GM19025 (cell line): ENCODE data around the gene METTL25B.
"Not testable (repeated sequence)": the region's sequence is repeated elsewhere in the genome, so short reads cannot be mapped to it uniquely, and the experiment has no call there.

ENCODE experiments used
- ATAC-seq: cut with Tn5 transposase; IDR thresholded peaks from one replicate; pipeline ENCODE4 v1.9.1; 2021; ENCODE audit warnings: mild to moderate bottlenecking, low read depth, moderate library complexity; ENCODE audit not compliant: unreplicated experiment

METTL25B gene

GRCh38 chr1:156746728-156747631 is 18.7 kb downstream of the METTL25B start:
- ATAC-seq = no peak

DNA sequence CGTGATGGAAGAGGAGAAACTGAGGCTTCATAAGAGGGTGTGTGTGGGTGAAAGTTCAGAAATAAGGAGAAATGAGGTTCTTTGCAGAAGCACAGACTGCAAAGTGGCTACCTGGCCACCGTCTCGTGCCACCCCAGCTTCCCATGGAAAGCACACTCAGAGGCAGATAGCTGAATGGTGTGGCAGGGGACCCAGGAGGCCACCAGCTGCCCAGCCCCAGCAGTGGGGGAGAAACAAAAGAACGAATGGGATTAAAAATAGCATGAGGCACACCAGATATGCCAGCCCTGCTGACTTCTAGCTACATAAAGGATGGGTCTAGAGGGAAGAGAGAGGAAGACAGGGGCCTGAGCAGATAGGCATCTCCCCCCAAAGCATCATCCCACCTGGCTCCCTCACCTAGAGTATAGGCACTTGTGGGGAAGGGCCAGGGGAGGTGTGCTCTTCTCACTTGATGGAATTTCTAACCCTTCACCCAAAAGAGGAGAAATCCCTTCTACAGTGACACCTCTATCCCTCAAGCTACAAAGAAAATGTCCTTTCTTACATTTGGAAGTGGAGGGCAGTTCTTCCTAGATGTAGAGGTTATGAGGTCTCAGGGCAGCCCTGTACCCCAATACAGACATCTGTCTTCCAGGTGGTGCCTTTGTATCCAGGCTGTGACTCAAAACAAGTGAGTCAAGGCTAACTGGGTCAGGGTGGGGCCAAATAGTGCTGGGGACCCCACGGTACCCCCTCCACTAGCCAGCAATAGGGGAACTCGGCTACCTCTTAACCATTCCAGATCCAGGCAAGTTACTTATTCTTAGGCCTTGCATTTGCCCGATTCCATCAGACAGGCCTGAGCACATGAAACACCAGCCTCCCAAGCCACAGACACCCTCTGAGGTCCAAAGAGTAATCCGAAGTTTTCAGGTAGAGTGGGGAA is 19.7 kb downstream of the METTL25B start:
- no peak for ATAC-seq

DNA sequence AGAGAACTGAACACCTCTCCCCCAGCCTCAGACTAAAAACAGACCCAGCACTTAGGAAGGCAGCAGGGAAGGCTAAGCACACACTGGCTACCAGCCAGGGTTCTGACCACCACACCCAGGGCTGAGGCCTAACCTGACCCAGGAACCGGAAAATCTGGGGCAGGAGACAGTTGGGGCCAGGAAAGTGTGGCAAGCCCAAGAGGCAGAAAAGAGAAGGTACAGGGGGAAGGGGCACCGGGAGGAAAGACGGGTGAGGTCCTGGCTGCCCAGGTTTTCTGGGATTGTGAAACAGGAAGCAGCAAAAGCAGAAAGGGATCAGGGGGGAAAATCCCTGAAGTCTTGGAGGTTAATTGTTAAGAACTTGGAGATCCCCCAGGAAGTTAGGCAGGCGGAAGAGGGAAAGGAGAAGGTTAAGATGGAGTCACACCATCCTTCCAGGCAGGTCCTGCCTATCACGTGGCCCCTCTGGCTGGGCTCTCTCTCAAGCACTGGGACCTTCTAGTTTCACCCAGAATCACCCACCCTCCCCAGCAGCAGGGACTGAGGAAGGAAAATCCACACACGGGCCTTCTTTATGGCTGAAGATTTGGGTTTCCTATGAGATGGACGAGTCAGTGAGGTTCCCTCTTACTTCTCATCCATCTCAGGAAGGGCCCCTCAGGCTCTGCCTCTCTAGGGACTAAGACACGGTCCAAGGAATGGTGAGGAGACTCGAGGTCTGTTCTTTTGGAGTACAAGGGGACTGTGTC is 20.6 kb downstream of the METTL25B start:
- ATAC-seq = no peak

GRCh38 chr1:156749419-156750118 is 21.3 kb downstream of the METTL25B start:
- no peak for ATAC-seq

DNA sequence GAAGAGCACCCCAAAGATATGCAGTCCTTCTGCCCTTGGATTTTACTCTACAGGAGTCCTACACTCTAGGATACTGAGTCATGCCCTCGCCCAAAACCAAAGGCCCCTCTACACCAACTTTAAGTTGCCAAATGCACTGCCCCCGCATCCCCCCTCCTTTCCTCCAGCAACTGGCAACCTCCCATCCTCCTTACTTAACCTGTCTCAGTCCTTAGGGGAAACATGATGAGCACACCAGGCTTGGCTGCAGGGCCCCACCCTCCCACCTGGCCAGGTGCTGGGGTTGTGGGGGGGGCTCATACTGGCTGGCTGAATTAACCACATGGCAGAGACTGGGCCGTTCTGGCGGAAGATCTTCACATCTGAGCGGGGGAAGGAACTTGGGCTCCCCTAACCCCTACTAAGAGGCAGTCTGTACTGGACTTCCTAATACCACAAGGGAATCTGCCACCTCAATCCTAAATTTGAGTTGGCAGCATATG is 22.0 kb downstream of the METTL25B start:
- ATAC-seq = no peak

GRCh38 chr1:156750711-156751450 is 22.6 kb downstream of the METTL25B start:
- ATAC-seq = no peak

DNA sequence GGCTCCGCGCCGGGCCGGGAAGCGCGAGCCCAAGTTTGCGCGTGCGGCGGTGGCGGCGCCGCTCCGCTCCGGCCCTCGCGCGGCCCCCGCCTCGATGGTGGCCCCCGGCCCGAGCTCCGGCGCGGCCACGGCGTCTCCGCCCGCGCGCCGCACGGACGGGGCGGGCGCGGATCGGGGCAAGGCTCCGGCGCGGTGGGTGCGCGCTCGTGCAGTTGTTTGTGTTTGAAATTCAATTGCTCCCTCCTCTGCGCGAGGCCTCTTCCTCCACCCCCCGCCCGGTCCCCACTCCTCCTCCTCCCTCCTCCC is 23.1 kb downstream of the METTL25B start, which contains the start of gene HDGF:
Gene HDGF, minus strand, starts transcription at position 225 of the 306 bp plus-strand sequence. CDS start 246 bp downstream, outside the sequence.
- peak; percentile 9 for ATAC-seq

- ATAC-seq = peak; percentile 61
These were observed 23.6 kb downstream of the METTL25B start for GRCh38 chr1:156751757-156752481.

DNA sequence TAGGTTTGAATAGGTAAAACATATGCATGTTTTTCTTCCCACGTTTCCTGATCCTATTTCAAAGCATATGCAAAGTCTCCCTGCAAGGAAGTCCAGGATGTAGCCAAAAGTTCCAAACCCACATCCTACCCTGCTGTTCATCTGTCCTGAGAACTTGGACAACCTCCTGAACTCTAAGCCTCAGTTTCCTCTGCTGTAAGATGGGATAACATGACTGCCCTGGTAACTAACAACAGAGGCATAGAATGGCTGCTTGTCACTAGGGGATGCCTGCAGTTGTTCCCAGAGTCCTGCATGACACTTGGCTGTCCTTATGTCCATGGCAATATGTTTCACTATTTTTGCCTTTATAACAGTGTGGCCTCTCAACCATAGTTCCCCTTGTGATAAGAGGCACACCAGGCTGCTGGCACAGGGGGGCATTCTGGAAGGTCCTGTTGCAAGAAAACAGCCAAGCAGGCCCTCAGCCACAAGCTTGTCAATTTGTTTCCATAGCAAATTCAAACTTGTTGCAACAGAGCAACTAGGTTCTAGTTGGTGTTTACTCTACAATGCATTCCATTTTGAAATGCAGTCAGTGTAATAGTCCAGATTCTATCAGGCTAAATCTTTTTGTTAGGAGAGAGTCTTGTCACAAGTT is 24.7 kb downstream of the METTL25B start:
- no peak for ATAC-seq

GRCh38 chr1:156754219-156754618 is 25.9 kb downstream of the METTL25B start:
- no peak for ATAC-seq

DNA sequence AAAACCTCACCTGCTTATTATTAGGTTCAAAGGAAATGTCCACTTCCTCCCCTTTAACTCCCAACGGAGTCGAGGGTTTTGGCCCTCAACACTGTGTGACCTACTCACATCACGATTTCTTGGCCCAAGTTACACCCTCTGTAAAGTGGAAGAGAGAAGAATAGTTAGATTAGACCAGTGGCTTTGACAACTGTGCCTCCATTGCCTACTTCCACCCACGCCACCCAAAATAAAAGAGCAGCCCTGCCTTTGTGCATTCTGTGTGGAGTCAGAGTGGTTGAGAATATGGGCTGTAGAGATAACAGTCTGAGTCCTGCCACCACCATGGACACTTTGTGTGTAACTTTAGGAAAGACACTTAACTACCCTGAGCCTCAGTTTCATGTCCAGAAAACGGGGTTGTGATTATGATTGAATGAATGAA is 27.3 kb downstream of the METTL25B start:
- ATAC-seq = no peak

DNA sequence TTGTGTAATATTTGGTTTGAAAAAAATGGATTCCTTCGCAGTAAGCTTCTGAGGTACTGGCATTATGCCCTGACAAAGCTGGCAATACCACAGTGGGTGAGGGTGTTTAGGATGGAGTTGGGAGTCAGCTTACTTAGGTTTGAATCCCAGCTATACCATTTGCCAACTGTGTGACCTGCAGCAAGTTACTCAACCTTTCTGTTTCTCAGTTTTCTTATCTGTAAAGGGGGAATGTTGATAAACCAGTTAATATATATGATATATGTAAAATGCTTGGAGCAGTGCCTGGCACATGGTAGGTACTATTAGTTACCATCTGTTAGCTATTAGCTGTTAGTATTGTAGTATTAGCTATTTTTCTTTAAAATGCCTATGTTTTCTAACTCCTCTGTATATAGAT is 28.1 kb downstream of the METTL25B start:
- no peak for ATAC-seq

GRCh38 chr1:156757572-156758253 is 29.4 kb downstream of the METTL25B start:
- not testable (repeated sequence) for ATAC-seq

DNA sequence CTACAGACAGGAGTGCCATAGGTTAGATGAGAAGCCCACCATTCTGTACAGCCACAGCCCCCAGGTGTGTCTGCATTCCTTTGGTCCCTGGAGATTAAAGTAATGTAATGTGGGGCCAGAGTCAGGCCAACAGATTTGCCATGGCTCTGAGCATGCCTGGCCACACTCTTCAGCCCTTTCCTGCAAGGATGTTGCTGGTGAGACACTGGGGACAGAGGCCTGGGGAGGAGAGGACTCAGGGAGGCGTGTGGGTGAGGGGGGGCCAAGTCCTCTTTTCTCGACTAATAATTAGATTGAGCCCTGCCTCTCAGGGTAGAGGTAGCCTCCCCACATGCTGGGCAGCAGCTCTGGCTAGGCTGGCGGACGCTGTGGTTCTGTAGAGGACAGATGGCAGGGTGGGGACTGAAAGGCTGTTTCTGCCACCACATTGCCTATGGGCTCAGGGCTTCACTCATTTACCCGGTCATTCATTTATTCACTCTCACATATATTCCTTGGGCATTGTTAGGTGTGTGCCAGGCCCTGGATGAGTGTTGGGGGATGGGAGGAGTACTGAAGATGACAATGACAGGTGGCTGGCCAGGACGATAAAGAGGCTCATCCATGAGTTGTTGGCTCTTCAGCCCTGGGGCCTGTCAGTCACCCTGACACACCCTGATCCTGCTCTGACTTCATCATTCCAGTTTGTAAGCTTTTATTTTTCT is 32.0 kb downstream of the METTL25B start:
- no peak for ATAC-seq

- ATAC-seq = no peak
These were observed 32.5 kb downstream of the METTL25B start for GRCh38 chr1:156760796-156761104.

- not testable (repeated sequence) for ATAC-seq
These were observed 36.9 kb downstream of the METTL25B start for GRCh38 chr1:156765136-156765535.

GRCh38 chr1:156765666-156766065 is 37.4 kb downstream of the METTL25B start:
- ATAC-seq = no peak
